Measurements from ENCODE around the gene MIF4GD.

The MIF4GD gene

GRCh38 chr17:75239778-75240393 lies 31.1 kb downstream of the MIF4GD start:
- ChIA-PET CTCF (interaction anchor here (0.6 to 3.0 kb wide), 25 partner anchors 8 to 787 kb away, joined by 3 to 24 read pairs (median 4); partner anchors contain the start of genes ARMC7, GGA3, MIF4GD and MRPL58), POLR2A (interaction anchor here (0.8 to 2.8 kb wide), 9 partner anchors 9 to 172 kb away, joined by 3 to 14 read pairs (median 3); partner anchors contain the start of genes ARMC7, GGA3, MIF4GD and MRPS7)
- no peak for TF ChIP-seq NFRKB (IDR thresholded peaks at IDR 0.05)
- TF ChIP-seq SP1 (IDR thresholded peaks at IDR 0.05) = no peak
- no peak for TF ChIP-seq BHLHE40 (IDR thresholded peaks at IDR 0.05; ENCODE audit: borderline replicate concordance)
- TF ChIP-seq HDGF (IDR thresholded peaks at IDR 0.05; ENCODE audit: borderline replicate concordance) = no peak
- TF ChIP-seq FOXM1 (IDR thresholded peaks at IDR 0.05; ENCODE audit: borderline replicate concordance) = no peak
- TF ChIP-seq ARNT (IDR thresholded peaks at IDR 0.05) = no peak
- no peak for TF ChIP-seq ZNF384 (IDR thresholded peaks at IDR 0.05)
- TF ChIP-seq ELF4 (IDR thresholded peaks at IDR 0.05) = no peak
- TF ChIP-seq LEF1 (IDR thresholded peaks at IDR 0.05; ENCODE audit: borderline replicate concordance) = no peak
- TF ChIP-seq FOXA1 (IDR thresholded peaks at IDR 0.05) = no peak
- no peak for TF ChIP-seq TARDBP (IDR thresholded peaks at IDR 0.05)
- TF ChIP-seq CTBP1 (IDR thresholded peaks at IDR 0.05; ENCODE audit: borderline replicate concordance) = no peak
- TF ChIP-seq PKNOX1 (IDR thresholded peaks at IDR 0.05) = no peak
- TF ChIP-seq SUZ12 (IDR thresholded peaks at IDR 0.05) = no peak
- TF ChIP-seq FOXK2 (IDR thresholded peaks at IDR 0.05) = no peak
- DNase-seq (ENCODE audit: extremely low spot score) = no peak

GRCh38 chr17:75239214-75239613 lies 31.8 kb downstream of the MIF4GD start:
- ChIA-PET POLR2A (interaction anchor here (0.8 to 2.8 kb wide), 5 partner anchors 11 to 134 kb away, joined by 3 to 14 read pairs (median 4); partner anchors contain the start of genes GGA3, MIF4GD, MRPS7 and NUP85), CTCF (interaction anchor here (0.7 to 3.0 kb wide), 8 partner anchors 10 to 173 kb away, joined by 3 to 24 read pairs (median 12); partner anchors contain the start of genes GGA3, MIF4GD, MRPS7 and NUP85)

GRCh38 chr17:75238684-75239191 lies 32.3 kb downstream of the MIF4GD start:
- TF ChIP-seq CTBP1 (IDR thresholded peaks at IDR 0.05; ENCODE audit: borderline replicate concordance) (no peak), HDGF (IDR thresholded peaks at IDR 0.05; ENCODE audit: borderline replicate concordance) (0 out of 2 replicates have a peak, but pooled peaks have one; percentile 65), ZNF384 (IDR thresholded peaks at IDR 0.05) (no peak)
- CTCF ChIA-PET = interaction anchor here (0.8 to 3.0 kb wide), 7 partner anchors 10 to 174 kb away, joined by 3 to 24 read pairs (median 15); partner anchors contain the start of genes GGA3, MIF4GD, MRPS7 and NUP85
- POLR2A ChIA-PET = interaction anchor here (1.1 to 2.8 kb wide), 4 partner anchors 10 to 33 kb away, joined by 3 to 14 read pairs (median 8); partner anchors contain the start of genes GGA3, MIF4GD, MRPS7 and NUP85
- DNase-seq (ENCODE audit: extremely low spot score) = peak; percentile 86

More at GRCh38 chr17:75239214-75239613, 31.8 kb downstream of the MIF4GD start:
- DNase-seq (ENCODE audit: extremely low spot score) = no peak
- TF ChIP-seq SUZ12 (IDR thresholded peaks at IDR 0.05) (no peak), CTBP1 (IDR thresholded peaks at IDR 0.05; ENCODE audit: borderline replicate concordance) (no peak), TARDBP (IDR thresholded peaks at IDR 0.05) (no peak), SP1 (IDR thresholded peaks at IDR 0.05) (no peak), LEF1 (IDR thresholded peaks at IDR 0.05; ENCODE audit: borderline replicate concordance) (no peak), ZNF384 (IDR thresholded peaks at IDR 0.05) (no peak), FOXA1 (IDR thresholded peaks at IDR 0.05) (no peak), NFRKB (IDR thresholded peaks at IDR 0.05) (no peak), PKNOX1 (IDR thresholded peaks at IDR 0.05) (no peak), HDGF (IDR thresholded peaks at IDR 0.05; ENCODE audit: borderline replicate concordance) (no peak), FOXM1 (IDR thresholded peaks at IDR 0.05; ENCODE audit: borderline replicate concordance) (no peak), BHLHE40 (IDR thresholded peaks at IDR 0.05; ENCODE audit: borderline replicate concordance) (no peak), ELF4 (IDR thresholded peaks at IDR 0.05) (no peak)

GRCh38 chr17:75238020-75238580 lies 32.9 kb downstream of the MIF4GD start:
- POLR2A ChIA-PET = interaction anchor here (1.1 to 2.8 kb wide), 3 partner anchors 9 to 32 kb away, joined by 3 to 14 read pairs (median 4); partner anchors contain the start of genes MIF4GD and NUP85
- no peak for DNase-seq (ENCODE audit: extremely low spot score)
- CTCF ChIA-PET = interaction anchor here (0.6 to 3.0 kb wide), 2 partner anchors 9 kb away, joined by 4 to 21 read pairs; no protein-coding TSS in a partner anchor
- TF ChIP-seq BHLHE40 (IDR thresholded peaks at IDR 0.05; ENCODE audit: borderline replicate concordance) (no peak), NFRKB (IDR thresholded peaks at IDR 0.05) (no peak), HDGF (IDR thresholded peaks at IDR 0.05; ENCODE audit: borderline replicate concordance) (no peak), L3MBTL2 (conservative IDR thresholded peaks at IDR 0.05) (no peak), PKNOX1 (IDR thresholded peaks at IDR 0.05) (no peak), TARDBP (IDR thresholded peaks at IDR 0.05) (no peak), FOXM1 (IDR thresholded peaks at IDR 0.05; ENCODE audit: borderline replicate concordance) (no peak), LEF1 (IDR thresholded peaks at IDR 0.05; ENCODE audit: borderline replicate concordance) (no peak), ZNF384 (IDR thresholded peaks at IDR 0.05) (no peak), ARNT (IDR thresholded peaks at IDR 0.05) (no peak), ELF4 (IDR thresholded peaks at IDR 0.05) (no peak), CTBP1 (IDR thresholded peaks at IDR 0.05; ENCODE audit: borderline replicate concordance) (no peak), FOXK2 (IDR thresholded peaks at IDR 0.05) (no peak), FOXA1 (IDR thresholded peaks at IDR 0.05) (no peak), SUZ12 (IDR thresholded peaks at IDR 0.05) (no peak), SP1 (IDR thresholded peaks at IDR 0.05) (no peak)
